Forelimb muscle (tissue), 1 donor: Measurements from ENCODE around the gene IGSF11. TPM values are rescaled to one million over a fixed set of nuclear protein-coding genes. Genes with fewer than 3 reads are reported as not detected.
"Not testable (repeated sequence)": the region's sequence is repeated elsewhere in the genome, so short reads cannot be mapped to it uniquely, and the experiment has no call there.

ENCODE experiments used
- DNase-seq: peaks from one replicate; pipeline ENCODE4 v3.0.0-alpha.2; 2013; ENCODE audit warnings: low read depth
- polyA plus RNA-seq: library from polyadenylated mRNA; unstranded; fragments of 120-200 nt; gene quantifications from one replicate; pipeline ENCODE4 v1.2.1, GENCODE V29; 2013; ENCODE audit not compliant: insufficient read length

The IGSF11 gene, protein sequence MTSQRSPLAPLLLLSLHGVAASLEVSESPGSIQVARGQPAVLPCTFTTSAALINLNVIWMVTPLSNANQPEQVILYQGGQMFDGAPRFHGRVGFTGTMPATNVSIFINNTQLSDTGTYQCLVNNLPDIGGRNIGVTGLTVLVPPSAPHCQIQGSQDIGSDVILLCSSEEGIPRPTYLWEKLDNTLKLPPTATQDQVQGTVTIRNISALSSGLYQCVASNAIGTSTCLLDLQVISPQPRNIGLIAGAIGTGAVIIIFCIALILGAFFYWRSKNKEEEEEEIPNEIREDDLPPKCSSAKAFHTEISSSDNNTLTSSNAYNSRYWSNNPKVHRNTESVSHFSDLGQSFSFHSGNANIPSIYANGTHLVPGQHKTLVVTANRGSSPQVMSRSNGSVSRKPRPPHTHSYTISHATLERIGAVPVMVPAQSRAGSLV
- polyA plus RNA-seq: 1.7 TPM

DNA sequence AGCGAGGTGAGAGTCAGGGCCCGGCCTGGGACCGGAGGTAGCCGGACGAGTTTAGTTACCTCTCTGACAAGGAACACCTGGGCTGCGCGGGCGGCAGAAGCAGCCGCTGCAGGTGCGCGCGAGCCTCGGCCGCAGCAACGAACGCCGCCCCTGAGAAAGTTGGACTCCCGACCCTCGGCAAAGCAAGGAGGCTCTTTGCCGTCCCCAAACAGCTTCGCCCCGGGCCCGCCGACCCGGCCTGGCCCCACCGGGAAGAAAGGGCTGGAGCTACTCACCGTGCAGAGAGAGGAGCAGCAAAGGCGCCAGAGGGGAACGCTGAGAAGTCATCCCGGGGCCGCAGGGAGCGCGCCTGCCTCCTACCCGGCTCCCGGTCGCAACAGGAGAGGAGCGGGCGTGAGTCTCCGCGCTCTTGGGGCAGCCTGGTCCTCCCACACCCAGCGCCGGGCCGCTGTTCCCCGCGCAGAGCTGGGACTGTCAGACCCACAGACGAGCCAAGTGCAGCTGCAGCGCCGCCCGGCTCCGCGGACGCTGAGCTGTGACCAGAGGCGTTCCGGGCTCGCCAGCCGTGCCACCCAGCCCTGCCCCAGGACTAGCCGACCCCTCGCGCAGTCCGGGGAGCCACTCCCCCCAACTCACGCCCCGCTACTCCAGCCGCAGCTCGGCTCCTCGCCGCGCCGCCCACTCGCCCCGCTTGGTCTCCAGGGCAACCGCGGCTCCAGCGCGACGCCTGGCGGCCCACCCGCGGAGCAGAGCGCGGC lies at the start of gene IGSF11:
TSS of gene IGSF11 (minus strand) at position 591 of the 758 bp plus-strand sequence. CDS start at position 327, 264 bp downstream.
- peak; percentile 19 for DNase-seq

DNA sequence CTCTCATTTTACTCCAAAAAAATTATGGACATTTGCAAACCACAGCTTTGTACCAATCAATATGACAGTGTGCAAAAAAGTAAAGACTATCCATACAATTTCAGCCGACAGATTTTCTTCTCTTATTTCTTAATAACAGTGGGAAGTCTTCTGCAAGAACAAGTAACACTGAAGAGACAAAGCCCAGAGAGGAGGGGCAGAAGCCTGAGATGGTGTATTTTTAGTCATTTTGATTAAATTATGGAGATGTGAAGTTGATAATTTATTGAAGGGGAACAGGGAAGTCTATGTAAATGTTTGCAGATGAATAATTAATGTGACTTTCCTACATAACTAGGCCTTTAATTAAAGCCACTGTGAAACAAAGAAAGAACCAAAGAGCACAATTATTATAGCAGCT lies 45.7 kb upstream of the IGSF11 start:
- no peak for DNase-seq

DNA sequence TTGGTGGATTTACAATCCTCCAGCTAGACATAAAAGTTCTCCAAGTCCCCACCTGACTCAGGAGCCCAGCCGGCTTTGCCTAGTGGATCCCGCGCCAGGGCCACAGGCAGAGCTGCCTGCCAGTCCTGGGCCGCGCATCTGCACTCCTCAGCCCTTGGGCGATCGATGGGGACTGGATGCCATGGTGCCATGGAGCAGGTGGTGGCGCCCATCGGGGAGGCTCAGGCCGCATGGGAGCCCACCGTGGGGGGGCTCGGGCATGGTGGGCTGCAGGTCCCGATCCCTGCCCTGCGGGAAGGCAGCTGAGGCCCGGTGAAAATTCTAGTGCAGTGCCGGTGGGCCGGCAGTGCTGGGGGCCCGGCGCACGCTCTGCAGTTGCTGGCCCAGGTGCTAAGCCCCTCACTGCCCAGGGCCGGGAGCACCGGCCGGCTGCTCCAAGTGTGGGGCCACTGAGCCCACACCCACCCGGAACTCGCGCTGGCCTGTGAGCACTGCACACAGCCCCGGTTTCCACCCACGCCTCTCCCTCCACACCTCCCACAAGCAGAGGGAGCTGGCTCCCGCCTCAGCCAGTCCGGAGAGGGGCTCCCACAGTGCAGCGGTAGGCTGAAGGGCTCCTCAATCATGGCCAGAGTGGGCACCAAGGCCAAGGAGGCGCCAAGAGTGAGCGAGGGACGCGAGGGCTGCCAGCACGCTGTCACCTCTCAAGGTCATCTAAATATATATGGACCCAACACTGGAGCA lies 38.8 kb upstream of the IGSF11 start:
- no peak for DNase-seq

DNA sequence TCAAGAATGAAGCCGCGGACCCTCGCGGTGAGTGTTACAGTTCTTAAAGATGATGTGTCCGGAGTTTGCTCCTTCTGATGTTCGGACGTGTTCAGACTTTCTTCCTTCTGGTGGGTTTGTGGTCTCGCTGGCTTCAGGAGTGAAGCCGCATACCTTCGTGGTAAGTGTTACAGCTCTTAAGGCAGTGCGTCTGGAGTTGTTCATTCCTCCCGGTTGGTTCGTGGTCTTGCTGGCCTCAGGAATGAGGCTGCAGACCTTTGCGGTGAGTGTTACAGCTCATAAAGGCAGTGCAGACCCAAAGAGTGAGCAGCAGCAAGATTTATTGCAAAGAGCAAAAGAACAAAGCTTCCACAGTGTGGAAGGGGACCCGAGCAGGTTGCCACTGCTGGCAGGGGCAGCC lies 37.8 kb upstream of the IGSF11 start:
- DNase-seq: not testable (repeated sequence)

DNA sequence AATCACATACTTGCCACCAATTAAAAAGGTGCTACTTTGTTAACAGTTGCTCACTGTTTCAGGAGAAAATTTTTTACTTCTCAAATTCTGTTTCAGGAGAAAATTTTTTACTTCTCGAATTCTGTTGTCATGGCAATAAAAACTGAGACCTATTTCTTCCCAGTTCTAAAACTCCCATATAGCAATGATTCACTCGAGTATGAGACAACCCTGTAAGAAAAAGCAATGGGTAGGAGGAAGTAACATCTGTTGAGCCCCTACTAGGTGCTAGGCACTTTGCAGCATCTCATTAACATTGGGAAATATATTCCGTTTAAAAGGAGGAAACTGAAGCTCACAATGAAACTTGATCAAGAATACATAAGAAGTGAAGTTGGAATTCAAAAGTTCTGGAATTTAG lies 35.1 kb upstream of the IGSF11 start:
- no peak for DNase-seq

DNA sequence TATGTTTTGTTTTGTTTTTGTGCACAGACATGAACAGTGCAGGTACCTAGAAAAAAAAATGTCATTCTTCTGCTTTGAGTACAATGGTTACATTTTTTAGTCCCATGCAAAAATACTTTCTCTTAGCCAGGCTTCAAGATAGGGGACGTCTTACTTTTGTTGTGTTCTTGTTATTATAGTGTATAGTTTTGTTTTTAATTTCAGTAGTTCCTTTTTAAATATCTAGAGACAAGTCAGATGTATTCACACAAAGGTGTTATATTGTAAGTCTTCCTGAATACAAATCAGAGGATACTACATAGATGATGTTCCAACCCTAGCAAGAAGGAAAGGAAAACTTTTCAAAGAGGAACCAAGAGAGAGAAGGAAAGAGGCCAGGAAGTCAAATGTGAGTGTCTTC lies 28.8 kb upstream of the IGSF11 start:
- DNase-seq: no peak

DNA sequence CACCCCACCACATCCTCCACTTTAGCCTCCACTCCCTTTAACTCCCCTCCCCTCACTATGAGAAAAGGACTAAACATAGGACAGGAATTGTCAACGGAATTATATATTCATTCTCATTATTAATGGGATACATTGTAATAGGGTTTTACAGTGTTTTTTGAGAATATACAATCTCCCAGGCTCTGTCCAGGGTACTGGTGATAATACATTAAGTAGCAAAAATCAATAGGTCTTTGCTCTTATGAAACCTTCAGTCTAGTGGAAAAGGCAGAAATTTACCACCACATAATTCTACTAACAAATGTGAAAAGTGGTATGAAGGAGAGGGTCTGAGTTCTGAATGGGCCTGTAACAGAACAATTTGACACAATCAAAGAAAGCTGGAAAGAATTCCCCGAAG lies 28.2 kb upstream of the IGSF11 start:
- DNase-seq: no peak

DNA sequence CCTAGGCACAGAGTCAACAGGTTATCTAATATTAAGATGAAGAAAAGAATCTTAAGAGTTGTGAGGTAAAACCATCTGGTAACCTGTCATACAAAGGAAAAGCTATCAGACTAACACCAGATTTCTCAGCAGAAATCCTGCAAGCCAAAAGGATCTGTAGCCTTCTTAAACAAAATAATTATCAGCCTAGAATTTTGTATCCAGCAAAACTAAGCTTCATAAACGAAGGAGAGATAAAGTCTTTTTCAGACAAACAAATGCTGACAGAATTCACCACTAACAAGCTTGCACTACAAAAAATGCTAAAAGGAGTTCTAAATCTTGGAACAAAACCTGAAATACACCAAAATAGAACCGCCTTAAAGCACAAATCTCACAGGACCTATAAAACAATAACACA lies 9.9 kb upstream of the IGSF11 start:
- no peak for DNase-seq

DNA sequence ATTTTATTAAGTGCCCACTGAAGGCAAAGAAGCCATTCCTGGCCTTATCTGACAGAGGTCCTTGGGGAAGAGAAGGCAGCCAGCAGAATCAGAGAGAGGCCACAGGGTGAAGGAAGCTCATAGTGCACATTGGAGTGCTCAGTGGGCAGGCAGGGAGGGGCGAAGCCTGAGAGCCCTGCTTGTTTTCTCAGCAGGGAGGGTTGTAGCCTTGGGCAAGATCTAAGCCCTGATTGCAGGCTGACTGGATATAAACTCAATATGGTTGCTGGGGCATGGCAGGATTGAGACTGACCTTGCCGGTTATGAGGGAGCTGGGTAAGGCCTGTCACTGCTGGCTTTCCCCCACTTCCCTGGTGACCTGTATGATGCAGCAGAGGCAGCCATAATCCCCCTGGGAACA lies 7.5 kb upstream of the IGSF11 start:
- no peak for DNase-seq

DNA sequence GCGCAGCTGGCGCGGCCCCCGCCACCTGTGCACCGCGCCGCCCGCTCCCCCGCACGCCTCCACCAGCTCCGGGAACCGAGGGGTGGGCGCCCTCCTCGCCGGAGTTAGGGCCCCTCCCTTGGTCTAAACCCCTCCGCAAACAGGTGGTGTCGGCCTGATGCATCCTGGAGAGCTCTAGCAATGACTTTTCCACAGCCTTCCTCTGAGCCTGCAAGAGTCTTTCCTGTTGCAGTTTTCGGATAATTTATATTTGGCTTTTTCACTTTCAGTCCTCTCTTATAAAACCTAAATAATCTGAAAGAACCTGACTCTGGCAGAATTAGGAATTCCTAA lies 334 bp upstream of the IGSF11 start:
- DNase-seq: no peak

DNA sequence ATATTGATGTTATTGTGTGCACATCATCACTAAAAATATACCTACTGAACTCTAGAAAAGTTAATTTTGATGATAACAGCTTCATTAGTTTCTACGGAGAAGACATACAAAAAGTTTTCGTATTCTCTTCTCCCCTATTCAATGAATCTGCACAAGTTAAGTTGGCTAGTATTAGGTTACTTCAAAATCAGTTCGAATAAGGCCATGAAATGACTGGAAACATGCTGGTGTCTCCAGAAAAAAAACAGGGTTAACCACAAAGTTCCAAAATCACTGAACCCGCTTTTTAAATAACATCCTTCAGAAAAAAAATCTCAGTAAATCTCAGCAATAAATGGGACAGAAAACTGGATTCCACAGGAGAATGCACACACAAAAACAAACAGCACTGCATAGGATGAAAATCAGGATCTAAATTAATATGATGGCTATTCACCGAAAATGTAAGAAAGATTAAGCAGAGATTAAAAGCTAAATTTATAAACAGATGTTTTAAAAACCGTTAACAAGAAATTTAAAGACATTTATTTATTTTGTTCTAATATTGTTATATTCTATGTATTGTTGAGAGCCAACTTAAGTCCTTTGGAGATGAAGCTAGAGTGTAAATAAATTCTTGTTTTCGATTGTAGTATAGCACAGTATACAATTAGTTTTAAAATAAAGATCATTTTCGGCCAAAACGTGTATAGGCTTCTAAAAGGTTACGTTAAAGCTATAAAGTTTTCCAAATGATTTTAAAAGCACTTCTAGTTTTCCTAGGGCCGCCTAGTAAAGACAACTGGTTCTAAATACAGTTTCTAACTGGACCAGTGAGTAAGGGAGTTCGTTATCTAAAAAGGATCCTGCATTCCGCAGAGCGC lies 1.0 kb downstream of the IGSF11 start:
- no peak for DNase-seq

DNA sequence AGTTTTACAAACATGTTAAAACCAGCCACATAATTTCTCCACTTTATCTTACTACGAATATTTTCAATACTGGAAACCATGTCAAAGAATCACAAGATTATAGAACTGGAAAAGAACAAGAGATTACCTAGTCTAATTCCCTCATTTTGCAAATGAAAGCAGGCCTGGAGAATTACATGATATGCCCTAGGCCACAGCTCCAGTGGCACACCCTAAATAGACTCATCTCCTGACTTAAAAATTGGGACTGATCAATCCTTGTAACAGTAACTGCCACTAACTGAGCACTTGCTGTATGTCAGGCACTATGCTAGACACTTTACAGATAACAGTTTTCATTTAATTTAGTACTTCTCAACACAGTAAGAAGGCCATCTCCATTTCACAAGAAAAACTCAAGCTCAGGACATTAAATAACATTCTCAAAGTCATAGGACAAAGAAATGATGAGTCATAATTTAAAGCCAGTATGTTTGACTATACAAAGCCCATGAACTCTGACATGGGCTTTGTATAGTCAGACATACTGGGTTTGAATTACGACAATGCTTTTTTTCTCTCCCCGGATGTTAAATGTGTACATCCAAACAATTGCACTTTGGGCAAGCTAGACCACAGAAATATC lies 9.4 kb downstream of the IGSF11 start:
- DNase-seq: no peak

DNA sequence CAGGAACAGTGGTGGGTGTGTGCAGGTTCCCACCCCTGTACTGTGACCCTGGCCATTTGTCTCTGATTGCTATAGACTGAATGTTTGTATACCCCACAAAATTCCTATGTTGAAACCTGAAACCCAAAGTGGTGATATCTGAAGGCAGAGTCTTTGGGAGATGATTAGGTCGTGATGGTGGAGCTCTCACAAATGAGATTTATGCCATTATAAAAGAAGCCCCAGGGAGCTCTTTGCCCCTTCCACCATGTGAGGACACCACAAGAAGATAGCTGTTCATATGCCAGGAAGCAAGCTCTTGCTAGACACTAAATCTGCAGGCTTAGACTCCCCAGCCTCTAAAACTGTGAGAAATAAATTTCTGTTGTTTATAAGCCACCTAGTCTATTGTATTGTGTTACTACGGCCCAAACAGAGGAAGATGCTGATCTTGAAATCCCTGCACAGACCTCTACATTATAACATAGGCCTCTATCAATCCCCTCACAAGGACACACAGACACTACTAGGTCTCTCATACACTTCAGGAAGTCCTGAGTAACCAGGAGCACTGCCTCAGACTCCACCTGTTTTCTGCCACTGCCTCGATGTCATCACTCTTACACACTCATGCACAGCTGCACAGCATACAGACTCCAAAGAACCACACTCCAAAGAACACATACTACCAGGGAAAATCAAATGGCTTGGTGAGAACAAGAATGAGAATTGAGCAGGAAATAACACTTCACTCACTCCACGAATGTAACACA lies 14.7 kb downstream of the IGSF11 start:
- DNase-seq: no peak

DNA sequence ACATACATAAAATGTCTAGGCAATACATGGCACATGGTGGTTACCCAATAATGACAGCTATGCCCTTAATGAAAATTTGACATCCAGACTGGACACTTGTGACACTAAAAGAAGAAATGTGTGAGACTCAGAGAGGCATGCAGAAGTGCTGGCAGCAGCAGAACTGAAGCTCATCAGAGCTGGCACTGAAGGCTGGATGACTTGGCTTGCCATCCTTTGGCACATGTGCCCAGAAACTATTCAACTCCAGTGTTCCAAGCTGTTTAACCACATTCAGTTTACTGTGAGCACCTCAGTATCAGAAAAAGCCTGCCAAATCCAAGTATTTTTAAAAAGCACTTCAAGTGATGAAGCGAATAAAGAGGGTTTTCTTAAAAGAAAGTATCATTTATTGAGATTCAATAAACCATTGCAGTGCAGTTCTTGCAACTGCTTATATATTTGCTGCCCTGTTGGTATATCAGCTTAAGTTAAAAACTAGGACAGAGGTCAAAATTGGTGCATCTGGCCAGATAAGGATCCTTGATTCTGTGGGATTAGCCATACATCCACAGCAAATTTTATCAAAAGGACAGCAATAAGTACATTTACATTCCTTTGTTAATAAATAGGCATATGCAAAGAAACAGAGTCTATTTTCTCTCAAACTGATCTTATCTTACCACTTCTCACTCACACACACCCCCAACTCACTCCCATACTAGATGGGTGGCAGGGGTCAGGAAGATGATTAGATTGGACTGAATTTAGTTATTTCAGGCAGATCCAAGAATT lies 15.8 kb downstream of the IGSF11 start:
- no peak for DNase-seq

DNA sequence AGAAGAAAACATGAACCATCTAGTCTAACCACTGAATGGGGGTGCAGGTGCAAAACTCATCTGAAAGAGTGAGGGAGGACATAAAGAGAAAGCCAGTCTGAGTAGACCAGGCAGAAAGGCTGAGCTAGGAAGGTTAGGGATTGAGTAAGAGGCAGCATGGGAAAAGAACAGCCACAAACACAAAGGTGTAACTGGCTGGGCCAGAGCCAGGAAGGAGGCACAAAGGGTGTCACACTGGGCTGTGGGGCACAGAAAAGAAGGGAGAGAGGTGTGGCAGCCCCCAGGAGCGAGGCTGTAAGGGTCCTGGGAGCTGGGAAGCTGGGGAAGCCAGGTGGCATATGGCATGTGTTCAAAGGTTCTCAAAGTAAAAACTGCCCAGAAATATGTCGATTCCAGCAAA lies 18.7 kb downstream of the IGSF11 start:
- DNase-seq: no peak

DNA sequence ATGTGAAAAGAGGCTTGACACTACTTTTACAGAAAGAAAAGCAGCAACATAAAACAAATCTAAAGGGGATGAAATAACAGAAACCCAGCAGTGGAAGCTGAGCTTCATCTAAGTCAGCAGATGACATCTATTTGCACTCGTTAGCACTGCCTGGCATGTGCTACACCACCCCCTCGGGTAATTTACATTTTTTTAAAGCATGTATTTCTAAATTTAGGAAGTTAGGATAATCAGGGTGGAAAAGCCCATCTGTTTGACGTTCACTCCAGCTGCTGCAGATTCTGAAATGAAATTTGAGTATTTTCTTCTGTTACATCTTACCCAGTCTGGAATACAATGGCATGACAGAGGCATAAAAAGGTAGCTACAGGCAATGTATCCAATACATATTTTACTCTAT lies 20.7 kb downstream of the IGSF11 start:
- no peak for DNase-seq

DNA sequence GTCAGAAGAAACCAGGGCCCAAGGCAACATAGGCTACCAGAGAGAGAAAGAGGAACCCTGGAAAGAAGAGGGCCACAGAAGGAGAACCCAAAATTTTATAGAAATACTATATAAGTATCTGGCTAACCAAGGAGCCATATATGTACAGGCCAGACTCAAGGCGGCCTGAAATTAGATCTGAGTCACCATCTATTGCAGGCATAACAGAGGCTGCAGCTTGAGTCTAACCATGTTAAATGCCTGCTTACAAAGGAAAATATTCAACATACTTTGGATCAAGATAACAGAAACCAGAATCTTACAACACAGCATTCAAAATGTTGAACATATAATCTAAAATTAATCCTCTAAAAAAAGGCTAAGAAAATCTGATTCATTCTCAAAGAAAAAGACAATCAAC lies 23.1 kb downstream of the IGSF11 start:
- DNase-seq: no peak

DNA sequence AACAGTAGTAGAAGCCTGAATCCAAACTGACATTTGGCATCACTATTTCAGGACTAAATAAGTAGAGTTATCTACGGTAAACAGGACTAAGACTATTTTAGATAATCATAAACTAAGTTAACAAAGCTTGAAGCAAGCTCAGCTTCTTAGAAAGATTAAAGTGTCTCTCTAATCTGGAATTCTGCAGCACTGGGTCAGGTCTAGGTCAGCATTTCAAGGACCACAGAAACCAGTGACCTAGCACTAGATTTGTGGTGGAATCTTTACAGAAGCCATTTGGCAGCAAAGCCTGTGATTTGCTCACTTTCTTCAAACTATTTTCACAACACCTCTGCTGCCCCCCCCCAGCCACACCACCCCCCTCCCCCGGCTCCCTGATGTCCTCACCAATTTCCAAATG lies 37.5 kb downstream of the IGSF11 start:
- DNase-seq: no peak

DNA sequence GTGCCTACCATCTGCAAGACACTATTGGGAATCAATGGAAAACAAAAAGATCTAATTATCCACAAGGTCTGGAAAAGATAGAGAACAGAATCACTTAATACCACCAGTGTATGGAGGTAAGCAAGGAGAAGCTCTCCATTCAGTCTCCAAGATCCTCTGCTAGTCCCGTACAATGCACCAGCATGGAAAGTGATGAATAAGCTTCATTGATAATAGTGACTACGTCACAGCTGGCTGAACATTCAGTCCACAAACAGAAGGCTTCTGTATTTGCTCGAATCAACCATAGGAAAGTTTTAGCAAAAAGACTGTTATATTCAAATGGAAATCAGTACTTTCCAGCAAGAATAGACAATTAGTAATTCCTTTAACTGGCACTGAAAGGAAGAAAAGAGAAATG lies 42.9 kb downstream of the IGSF11 start:
- DNase-seq: no peak
